HepG2 (cell line): ENCODE data around the gene NDUFS6. TPM values are rescaled to one million over a fixed set of nuclear protein-coding genes. Genes with fewer than 3 reads are reported as not detected.

Experiments
- ADNP ChIP-seq: sonication (generic); formaldehyde crosslinking; IDR thresholded peaks from 2 replicates; pipeline ENCODE4 v1.4.0; 2020; ENCODE audit warnings: missing genetic modification reagents
- ATM ChIP-seq: fragments of 450-650 bp; IDR thresholded peaks from 2 replicates; pipeline ENCODE4 v1.7.1; 2017; ENCODE audit warnings: mild to moderate bottlenecking, borderline replicate concordance
- EZH2 ChIP-seq: conservative IDR thresholded peaks from 2 replicates; pipeline ENCODE4 v1.6.1; 2012; ENCODE audit warnings: mild to moderate bottlenecking, low read depth, low read length, moderate library complexity
- FOXO1 ChIP-seq: sonication (generic); formaldehyde crosslinking; IDR thresholded peaks from 2 replicates; pipeline ENCODE4 v1.4.0; 2020; ENCODE audit warnings: missing genetic modification reagents
- GABPB1 ChIP-seq: IDR thresholded peaks from 2 replicates; pipeline ENCODE4 v1.6.1; 2016; ENCODE audit warnings: mild to moderate bottlenecking, missing genetic modification reagents, moderate library complexity, missing compliant biosample characterization
- KAT8 ChIP-seq: IDR thresholded peaks from 2 replicates; pipeline ENCODE4 v1.6.1; 2016; ENCODE audit warnings: missing genetic modification reagents, missing compliant biosample characterization
- MEIS1 ChIP-seq: sonication (generic); formaldehyde crosslinking; IDR thresholded peaks from 2 replicates; pipeline ENCODE4 v1.9.0; 2021; ENCODE audit warnings: mild to moderate bottlenecking, missing genetic modification reagents, moderate library complexity, borderline replicate concordance
- MLLT10 ChIP-seq: sonication (generic); formaldehyde crosslinking; IDR thresholded peaks from 2 replicates; pipeline ENCODE4 v1.4.0; 2020; ENCODE audit warnings: missing genetic modification reagents
- NFRKB ChIP-seq: fragments of 450-650 bp; IDR thresholded peaks from 2 replicates; pipeline ENCODE4 v1.6.1; 2017
- NR2F1 ChIP-seq, 2 experiments: fragments of 450-650 bp in 1 of 2; formaldehyde crosslinking in 1 of 2; IDR thresholded peaks; 2 replicates each; pipeline versions ENCODE4 v1.5.0 to v1.6.1; 2016 to 2020; ENCODE audit warnings: mild to moderate bottlenecking in 1 of 2, missing compliant biosample characterization in 1 of 2, missing genetic modification reagents in 1 of 2, moderate library complexity in 1 of 2
- REXO4 ChIP-seq: sonication (generic); formaldehyde crosslinking; IDR thresholded peaks from 2 replicates; pipeline ENCODE4 v1.8.0; 2022; ENCODE audit warnings: missing genetic modification reagents, mild to moderate bottlenecking, borderline replicate concordance
- SAP130 ChIP-seq: IDR thresholded peaks from 2 replicates; pipeline ENCODE4 v1.6.1; 2016; ENCODE audit warnings: low read depth
- SOX13 ChIP-seq, 3 experiments: fragments of 450-650 bp in 1 of 3; sonication (generic) in 1 of 3; formaldehyde crosslinking in 1 of 3; IDR thresholded peaks in 2 of 3; conservative IDR thresholded peaks in 1 of 3; 2 replicates each; pipeline versions ENCODE4 v1.5.0 to v1.6.1; 2016 to 2020; ENCODE audit warnings: antibody characterized with exemption in 1 of 3, mild to moderate bottlenecking in 1 of 3, missing compliant biosample characterization in 1 of 3, missing genetic modification reagents in 1 of 3, moderate library complexity in 1 of 3
- TGIF2 ChIP-seq: IDR thresholded peaks from 2 replicates; pipeline ENCODE4 v1.6.1; 2016; ENCODE audit warnings: control low read depth, missing compliant biosample characterization
- TRIM24 ChIP-seq: sonication (generic); formaldehyde crosslinking; IDR thresholded peaks from 2 replicates; pipeline ENCODE4 v1.8.0; 2022; ENCODE audit warnings: mild to moderate bottlenecking, missing genetic modification reagents
- ZBTB43 ChIP-seq: sonication (generic); formaldehyde crosslinking; conservative IDR thresholded peaks from 2 replicates; pipeline ENCODE4 v1.4.0; 2020; ENCODE audit warnings: missing genetic modification reagents
- ZFP82 ChIP-seq: sonication (generic); formaldehyde crosslinking; IDR thresholded peaks from 2 replicates; pipeline ENCODE4 v1.5.1; 2020; ENCODE audit warnings: mild to moderate bottlenecking, missing genetic modification reagents, borderline replicate concordance
- ZKSCAN1 ChIP-seq: fragments of 150-350 bp; IDR thresholded peaks from 2 replicates; pipeline ENCODE4 v1.6.1; 2014; ENCODE audit warnings: low read length
- ZNF207 ChIP-seq: fragments of 450-650 bp; IDR thresholded peaks from 2 replicates; pipeline ENCODE4 v1.6.1; 2016; ENCODE audit warnings: antibody characterized with exemption, borderline replicate concordance
- ZNF282 ChIP-seq: fragments of 450-650 bp; IDR thresholded peaks from 2 replicates; pipeline ENCODE4 v1.6.1; 2018; ENCODE audit not compliant: partially characterized antibody
- ZNF430 ChIP-seq: sonication (generic); formaldehyde crosslinking; IDR thresholded peaks from 2 replicates; pipeline ENCODE4 v1.9.0; 2021; ENCODE audit warnings: mild to moderate bottlenecking, missing genetic modification reagents
- ZNF569 ChIP-seq: sonication (generic); formaldehyde crosslinking; IDR thresholded peaks from 2 replicates; pipeline ENCODE4 v1.5.0; 2020; ENCODE audit warnings: mild to moderate bottlenecking, missing genetic modification reagents, moderate library complexity, borderline replicate concordance
- ZNF572 ChIP-seq: sonication (generic); formaldehyde crosslinking; IDR thresholded peaks from 2 replicates; pipeline ENCODE4 v1.5.1; 2020; ENCODE audit warnings: mild to moderate bottlenecking, missing genetic modification reagents
- ZNF691 ChIP-seq: sonication (generic); formaldehyde crosslinking; IDR thresholded peaks from 2 replicates; pipeline ENCODE4 v1.4.0; 2020; ENCODE audit warnings: missing genetic modification reagents, low read depth, mild to moderate bottlenecking, borderline replicate concordance
- ZNF770 ChIP-seq: sonication (generic); formaldehyde crosslinking; IDR thresholded peaks from 2 replicates; pipeline ENCODE4 v1.5.0; 2020; ENCODE audit warnings: mild to moderate bottlenecking, missing genetic modification reagents
- ZNF788 ChIP-seq: sonication (generic); formaldehyde crosslinking; IDR thresholded peaks from 2 replicates; pipeline ENCODE4 v1.5.0; 2020; ENCODE audit warnings: mild to moderate bottlenecking, missing genetic modification reagents, borderline replicate concordance
- ZSCAN9 ChIP-seq: IDR thresholded peaks from 2 replicates; pipeline ENCODE4 v1.6.1; 2016; ENCODE audit warnings: borderline replicate concordance
- polyA plus RNA-seq, 8 experiments: library from polyadenylated mRNA; depleted of rRNA in 3 of 8; stranded (reverse) in 7 of 8; unstranded in 1 of 8; fragments of >200 nt; fragmentation: Illumina TruSeq in 4 of 8; extraction: Trizol in 4 of 8; gene quantifications; 2 replicates each; pipeline versions ENCODE4 v1.2.1 to v1.2.3, GENCODE V29; 2011 to 2016; ENCODE audit warnings: low read depth in 4 of 8, missing spikeins in 1 of 8, mixed read lengths in 1 of 8; ENCODE audit not compliant: insufficient read depth in 1 of 8
- total RNA-seq, 5 experiments: library from RNA; depleted of rRNA; stranded (reverse); fragments of >200 nt; fragmentation: Illumina TruSeq; extraction: Trizol; gene quantifications; 2 replicates each; pipeline ENCODE4 v1.2.3, GENCODE V29; 2016; ENCODE audit warnings: low read depth in 1 of 5

The NDUFS6 gene
- total and polyA plus RNA-seq, 2 of the 13 experiments (the other 11 are each of a cell fraction or from before 2014, with no cell fraction given): 23.7 to 50.4 TPM

DNA sequence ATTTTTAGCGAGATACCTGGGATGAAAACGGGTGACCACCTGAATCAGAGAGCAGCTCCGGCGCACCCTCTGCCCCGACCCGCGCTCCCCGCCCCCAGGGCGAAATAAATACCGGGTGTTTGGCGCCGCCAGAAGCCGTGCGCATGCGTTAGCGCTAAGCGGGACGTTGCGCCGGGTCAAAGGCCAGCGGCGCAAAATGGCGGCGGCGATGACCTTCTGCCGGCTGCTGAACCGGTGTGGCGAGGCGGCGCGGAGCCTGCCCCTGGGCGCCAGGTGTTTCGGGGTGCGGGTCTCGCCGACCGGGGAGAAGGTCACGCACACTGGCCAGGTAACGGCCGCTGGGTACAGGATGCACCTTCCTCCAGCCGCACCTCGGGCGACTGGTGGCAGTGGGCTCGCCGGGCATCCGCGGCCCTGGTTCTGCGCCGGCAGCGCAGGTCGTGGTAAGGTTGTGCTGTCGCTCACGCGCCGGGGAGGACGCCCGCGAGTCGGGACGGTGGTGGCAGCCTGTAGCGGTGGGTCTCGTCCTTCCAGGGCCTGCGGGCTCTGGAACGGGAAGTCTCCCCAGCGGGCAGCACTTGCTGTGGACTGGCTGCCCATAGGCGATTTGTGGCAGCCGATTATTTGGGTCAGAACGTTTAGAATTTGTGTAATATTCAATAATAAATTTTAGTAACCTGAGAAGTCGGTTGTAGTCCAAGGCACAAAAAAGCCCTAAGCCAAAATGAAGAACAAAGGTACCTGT, at the start of gene NDUFS6 (continued):
- TF ChIP-seq ZBTB43 (CRISPR knock-in tag) (0 out of 2 replicates have a peak, but pooled peaks have one; percentile 6), ZNF569 (CRISPR knock-in tag) (no peak), SAP130 (CRISPR knock-in tag) (peak; percentile 88), TGIF2 (CRISPR knock-in tag) (peak; percentile 15; the same call in 1 of the 2 replicates), MEIS1 (CRISPR knock-in tag) (peak; percentile 45; the same call in 1 of the 2 replicates), ADNP (CRISPR knock-in tag) (no peak), ZNF788 (peak; percentile 73; the same call in 1 of the 2 replicates), NFRKB (no peak), ZNF770 (CRISPR knock-in tag) (0 out of 2 replicates have a peak, but pooled peaks have one; percentile 21), MLLT10 (no peak), ZNF572 (CRISPR knock-in tag) (0 out of 2 replicates have a peak, but pooled peaks have one; percentile 74), ZNF691 (CRISPR knock-in tag) (0 out of 2 replicates have a peak, but pooled peaks have one; percentile 24), ZFP82 (CRISPR knock-in tag) (0 out of 2 replicates have a peak, but pooled peaks have one; percentile 49), EZH2 (no peak), ZSCAN9 (CRISPR knock-in tag) (no peak; the same call in 1 of the 2 replicates), ZNF282 (no peak), REXO4 (no peak), GABPB1 (peak; percentile 86), ZKSCAN1 (no peak), ZNF207 (no peak), TRIM24 (CRISPR knock-in tag) (no peak), FOXO1 (CRISPR knock-in tag) (peak; percentile 32), SOX13 (IDR thresholded peaks at IDR 0.05) (0 out of 2 replicates have a peak, but pooled peaks have one; percentile 13), SOX13 (CRISPR knock-in tag; conservative IDR thresholded peaks at IDR 0.05 in 1 of 2, IDR thresholded peaks at IDR 0.05 in 1 of 2) (no peak), KAT8 (peak; percentile 91), NR2F1 (CRISPR knock-in tag; IDR thresholded peaks at IDR 0.05) (peak; percentile 93), ZNF430 (CRISPR knock-in tag) (no peak), ATM (no peak)
